Measurements from ENCODE around the gene XCR1.
"Not testable (repeated sequence)": the region's sequence is repeated elsewhere in the genome, so short reads cannot be mapped to it uniquely, and the experiment has no call there.

XCR1 gene

GRCh38 chr3:46027021-46027705 lies at the start of gene XCR1:
TSS of gene XCR1 (minus strand) at chr3:46027483. CDS start at chr3:46021947, 5,536 bp downstream.
- DNase-seq (ENCODE audit: low read depth) = no peak

- DNase-seq (ENCODE audit: low read depth) = no peak
These were observed 49.3 kb upstream of the XCR1 start for GRCh38 chr3:46076606-46077005.

- no peak for DNase-seq (ENCODE audit: low read depth)
These were observed 48.5 kb upstream of the XCR1 start for GRCh38 chr3:46075816-46076215.

- no peak for DNase-seq (ENCODE audit: low read depth)
These were observed 44.1 kb upstream of the XCR1 start for GRCh38 chr3:46071222-46071858.

DNA sequence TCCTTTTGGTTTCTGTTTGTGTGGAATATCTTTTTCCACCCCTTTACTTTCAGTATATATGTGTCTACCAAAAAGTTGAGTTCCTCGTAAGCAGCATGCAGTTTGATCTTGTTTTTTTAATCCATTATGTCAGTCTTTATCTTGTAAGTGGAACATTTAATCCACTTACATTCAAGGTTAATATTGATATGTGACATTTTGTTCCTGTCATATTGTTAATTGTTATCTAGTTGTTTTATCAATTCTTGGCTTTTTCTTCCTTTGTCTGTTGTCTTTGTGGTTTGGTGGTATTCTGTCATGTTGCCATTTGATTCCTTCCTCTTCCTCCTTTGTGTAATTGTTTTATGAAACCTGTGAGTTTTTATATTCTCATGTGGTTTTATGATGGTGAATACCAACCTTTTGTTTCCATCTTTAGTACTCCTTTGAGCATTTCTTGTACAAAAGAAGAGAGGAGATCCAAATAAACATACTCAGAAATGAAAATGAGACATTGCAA lies 43.4 kb upstream of the XCR1 start:
- DNase-seq (ENCODE audit: low read depth) = no peak

- no peak for DNase-seq (ENCODE audit: low read depth)
These were observed 41.2 kb upstream of the XCR1 start for GRCh38 chr3:46068501-46068900.

GRCh38 chr3:46067401-46067800 lies 40.1 kb upstream of the XCR1 start:
- no peak for DNase-seq (ENCODE audit: low read depth)

- no peak for DNase-seq (ENCODE audit: low read depth)
These were observed 38.5 kb upstream of the XCR1 start for GRCh38 chr3:46065750-46066256.

DNA sequence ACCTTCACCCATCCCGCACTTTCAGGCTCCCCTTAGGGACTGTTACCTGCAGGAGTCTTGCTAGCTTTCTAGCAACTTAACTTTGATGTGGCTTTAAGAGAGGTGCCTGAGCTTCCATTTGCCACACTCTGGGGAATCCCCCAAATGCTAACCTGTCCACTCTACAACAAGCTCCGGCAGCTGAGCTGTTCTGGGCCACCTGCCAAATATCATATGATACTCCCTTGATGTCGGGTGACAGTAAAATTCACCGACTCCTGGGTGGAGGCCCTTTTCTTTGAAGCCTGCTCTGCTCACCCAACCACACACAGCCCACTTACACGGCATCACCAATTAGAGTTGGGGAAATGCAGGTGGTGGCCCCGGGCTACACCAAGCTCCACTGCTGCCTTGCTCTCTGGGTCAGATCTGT lies 38.0 kb upstream of the XCR1 start:
- peak; percentile 81 for DNase-seq (ENCODE audit: low read depth)

GRCh38 chr3:46062679-46063078 lies 35.4 kb upstream of the XCR1 start:
- DNase-seq (ENCODE audit: low read depth) = no peak

GRCh38 chr3:46061887-46062286 lies 34.6 kb upstream of the XCR1 start:
- no peak for DNase-seq (ENCODE audit: low read depth)

DNA sequence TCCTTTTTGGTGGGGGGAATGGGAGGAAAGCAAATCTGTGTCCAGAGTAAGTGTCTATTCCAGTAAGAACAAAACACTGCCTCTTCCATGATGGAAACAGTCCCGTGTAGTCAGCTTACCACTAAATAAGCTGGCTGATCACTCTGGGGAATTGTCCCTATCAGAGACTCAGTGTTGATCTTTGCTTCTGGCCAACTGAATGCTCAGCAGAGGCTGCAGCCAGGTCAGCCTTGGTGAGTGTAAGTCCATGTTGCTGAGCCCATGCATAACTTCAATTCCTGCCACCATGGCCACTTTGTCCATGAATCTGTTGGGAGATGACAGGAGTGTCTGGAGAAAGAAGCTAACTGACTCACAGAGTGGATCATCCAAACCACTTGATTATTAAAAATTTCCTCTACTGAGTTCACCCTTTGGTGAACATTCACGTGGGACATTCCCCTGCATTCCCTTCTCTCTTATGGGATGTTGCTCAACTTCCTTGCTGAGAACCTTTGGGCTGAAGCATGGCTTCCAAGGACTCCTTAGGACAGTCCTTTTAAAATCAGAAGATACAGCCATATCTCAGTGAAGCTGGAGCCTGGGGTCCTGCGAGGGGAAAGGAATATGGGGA lies 33.9 kb upstream of the XCR1 start:
- DNase-seq (ENCODE audit: low read depth) = no peak

DNA sequence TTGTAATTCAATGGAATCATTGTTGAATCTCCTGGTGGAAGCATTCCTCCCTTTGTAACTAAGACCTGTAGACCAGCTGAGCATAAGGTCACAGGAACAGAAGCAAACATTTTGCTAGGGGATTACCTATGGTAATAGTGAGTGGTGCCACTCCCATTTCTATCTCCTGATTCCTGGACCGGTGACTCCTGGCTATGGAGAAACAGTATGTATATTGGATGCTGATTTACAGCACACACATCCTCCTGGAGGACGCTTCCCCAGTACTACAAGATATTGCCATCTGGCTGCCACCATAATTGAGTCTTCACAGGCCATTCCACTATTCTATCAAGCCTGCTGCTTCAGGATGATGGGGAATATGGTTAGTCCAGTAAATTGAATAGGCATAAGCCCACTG lies 33.3 kb upstream of the XCR1 start:
- no peak for DNase-seq (ENCODE audit: low read depth)

DNA sequence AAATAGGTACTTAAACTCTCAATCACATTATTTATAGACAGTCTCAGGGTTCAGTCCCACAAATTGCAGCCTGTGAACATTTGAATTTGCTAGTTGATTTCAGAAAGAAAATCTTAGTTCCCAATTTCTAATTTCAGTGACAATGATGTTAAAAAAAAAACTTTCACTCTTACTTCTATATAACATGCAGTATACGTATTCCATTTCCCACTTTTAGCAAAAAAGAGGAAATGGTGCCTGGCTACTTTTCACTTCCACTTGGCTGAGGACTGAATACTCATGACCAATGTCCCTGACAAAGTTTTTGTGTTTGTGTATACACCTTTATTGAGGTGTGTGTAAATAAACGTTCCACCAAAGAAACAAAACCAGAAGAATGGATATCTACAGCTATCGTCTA lies 32.1 kb upstream of the XCR1 start:
- DNase-seq (ENCODE audit: low read depth) = no peak

- DNase-seq (ENCODE audit: low read depth) = no peak
These were observed 31.7 kb upstream of the XCR1 start for GRCh38 chr3:46058981-46059380.

DNA sequence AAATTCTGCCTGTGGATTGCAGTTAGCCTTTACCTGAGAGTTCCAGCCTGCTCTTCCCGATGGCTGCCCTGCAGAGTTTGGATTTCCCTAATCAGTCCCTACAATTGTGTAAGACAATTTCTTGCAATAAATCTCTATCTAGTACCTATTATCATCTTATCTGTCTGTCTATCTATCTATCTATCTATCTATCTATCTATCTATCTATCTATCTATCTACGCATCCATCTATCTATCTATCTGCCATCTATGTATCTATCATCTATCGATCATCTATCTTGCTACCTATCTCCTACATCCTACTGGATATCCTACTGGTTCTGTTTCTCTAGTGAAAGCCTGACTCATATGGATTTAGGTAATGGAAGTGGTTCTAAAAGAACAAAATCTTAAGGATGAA lies 30.4 kb upstream of the XCR1 start:
- no peak for DNase-seq (ENCODE audit: low read depth)

DNA sequence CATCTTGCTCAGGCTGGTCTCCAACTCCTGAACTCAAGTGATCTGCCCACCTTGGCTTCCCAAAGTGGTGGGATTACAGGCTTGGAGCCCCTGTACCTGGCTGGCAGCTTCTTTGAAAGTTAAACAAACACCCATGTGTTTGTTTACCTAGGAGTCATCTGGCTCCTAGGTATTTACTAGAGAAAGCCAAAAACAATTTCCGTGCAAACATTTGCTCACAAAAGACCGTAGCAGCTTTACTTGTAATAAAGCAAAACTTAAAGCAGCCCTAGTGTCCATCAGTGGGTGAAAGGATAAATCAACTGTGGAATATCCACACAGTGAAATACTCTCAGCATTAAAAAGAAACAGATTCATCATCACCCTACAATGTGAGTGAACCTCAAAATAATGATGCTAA lies 29.4 kb upstream of the XCR1 start:
- DNase-seq (ENCODE audit: low read depth) = no peak

DNA sequence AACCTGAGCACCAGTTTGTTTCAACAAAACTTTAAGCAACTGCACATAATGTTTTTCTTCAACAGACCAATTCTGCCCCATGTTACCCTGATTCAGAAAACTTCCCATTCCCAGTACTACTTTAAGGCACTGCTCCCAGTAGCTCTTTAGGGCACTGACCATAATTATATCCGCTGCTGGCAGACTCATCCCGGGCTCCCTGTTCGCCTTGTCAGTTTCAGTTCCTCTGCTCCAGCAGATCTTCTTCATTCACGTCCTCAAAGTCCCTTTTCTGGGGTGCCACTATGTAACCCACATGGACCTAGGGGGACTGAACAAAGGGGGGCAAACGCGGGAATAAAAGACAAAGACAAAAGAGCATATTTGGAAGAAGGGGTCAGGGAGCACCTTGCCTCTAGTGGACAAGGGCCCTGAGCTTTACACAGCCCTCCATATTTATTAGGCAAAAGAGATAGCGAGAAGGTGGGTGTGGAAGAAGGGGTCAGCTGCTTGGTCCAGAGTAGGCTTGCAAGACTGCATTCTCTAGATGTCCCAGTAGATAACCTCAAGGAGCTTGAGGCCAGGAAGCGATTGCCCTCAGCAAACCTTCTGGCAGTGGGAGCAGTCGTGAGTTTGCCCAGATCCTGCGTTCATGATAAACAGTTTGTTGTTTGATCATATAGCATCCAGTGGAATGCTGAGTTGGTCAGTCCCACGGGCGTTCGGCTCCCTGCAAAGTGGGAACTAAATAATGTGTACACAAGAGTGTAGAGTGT lies 26.7 kb upstream of the XCR1 start:
- not testable (repeated sequence) for DNase-seq (ENCODE audit: low read depth)

- not testable (repeated sequence) for DNase-seq (ENCODE audit: low read depth)
These were observed 26.0 kb upstream of the XCR1 start for GRCh38 chr3:46053265-46053664.

DNA sequence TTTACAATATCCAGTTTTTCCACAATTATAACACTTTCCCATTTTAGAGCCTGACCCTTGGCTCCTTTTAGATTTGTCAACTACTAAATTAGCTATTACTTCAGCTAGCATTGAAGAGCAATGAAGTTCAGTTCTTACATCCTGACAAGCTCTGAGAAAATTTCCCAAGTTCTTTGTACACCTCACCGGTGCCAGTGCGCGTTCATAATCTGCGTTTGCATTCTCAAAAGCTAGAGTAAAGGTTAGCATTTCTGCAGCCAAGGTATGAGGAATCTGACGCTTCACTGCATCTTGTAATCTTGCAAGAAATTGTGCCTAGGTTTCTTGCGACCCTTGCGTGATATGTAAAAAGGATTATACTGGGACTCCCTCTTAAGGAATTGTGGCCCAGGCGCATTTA lies 25.2 kb upstream of the XCR1 start:
- DNase-seq (ENCODE audit: low read depth) = no peak

DNA sequence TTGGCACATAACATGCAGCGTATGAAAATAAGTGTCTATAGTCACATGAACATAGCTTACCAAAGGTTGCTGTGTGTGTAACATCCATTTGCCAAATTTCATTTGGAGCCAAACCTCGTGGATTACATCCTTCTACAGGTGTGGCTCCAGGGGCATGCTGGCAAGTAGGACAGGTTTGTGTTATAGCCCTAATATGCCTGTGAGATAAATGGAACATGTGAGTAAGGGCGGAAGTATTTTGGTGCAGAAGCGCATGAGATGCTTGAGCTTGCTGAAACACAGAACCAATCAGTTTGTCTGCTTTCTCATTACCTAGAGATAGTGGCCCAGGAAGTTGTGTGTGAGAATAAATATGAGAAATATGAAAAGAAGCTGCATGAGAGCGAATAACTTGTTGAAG lies 21.8 kb upstream of the XCR1 start:
- DNase-seq (ENCODE audit: low read depth) = no peak

DNA sequence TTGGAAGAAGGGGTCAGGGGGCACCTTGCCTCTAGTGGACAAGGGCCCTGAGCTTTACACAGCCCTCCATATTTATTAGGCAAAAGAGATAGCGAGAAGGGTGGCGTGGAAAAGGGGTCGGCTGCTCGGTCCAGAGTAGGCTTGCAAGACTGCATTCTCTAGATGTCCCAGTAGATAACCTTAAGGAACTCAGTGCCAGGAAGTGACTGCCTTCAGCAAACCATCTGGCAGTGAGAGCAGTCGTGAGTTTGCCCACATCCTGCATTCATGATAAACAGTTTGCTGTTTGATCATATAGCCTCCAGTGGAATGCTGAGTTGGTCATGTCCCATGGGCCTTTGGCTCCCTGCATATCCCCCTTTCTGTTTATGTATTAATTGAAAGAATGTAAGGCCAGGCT lies 18.9 kb upstream of the XCR1 start:
- DNase-seq (ENCODE audit: low read depth) = not testable (repeated sequence)
